Dermis blood vessel endothelial cell (primary cell): Measurements from ENCODE around the gene MSI1. TPM values are rescaled to one million over a fixed set of nuclear protein-coding genes. Genes with fewer than 3 reads are reported as not detected.
"Not testable (repeated sequence)": the region's sequence is repeated elsewhere in the genome, so short reads cannot be mapped to it uniquely, and the experiment has no call there.

Experiments used
- DNase-seq: peaks from one replicate; pipeline ENCODE4 v3.0.0; 2010
- total RNA-seq: library from RNA; depleted of rRNA; stranded (reverse); fragments of >200 nt; gene quantifications from 2 replicates; pipeline ENCODE4 v1.2.3, GENCODE V29; 2014

MSI1 gene
- total RNA-seq, 1 donor from 2014 or later: not detected

DNA sequence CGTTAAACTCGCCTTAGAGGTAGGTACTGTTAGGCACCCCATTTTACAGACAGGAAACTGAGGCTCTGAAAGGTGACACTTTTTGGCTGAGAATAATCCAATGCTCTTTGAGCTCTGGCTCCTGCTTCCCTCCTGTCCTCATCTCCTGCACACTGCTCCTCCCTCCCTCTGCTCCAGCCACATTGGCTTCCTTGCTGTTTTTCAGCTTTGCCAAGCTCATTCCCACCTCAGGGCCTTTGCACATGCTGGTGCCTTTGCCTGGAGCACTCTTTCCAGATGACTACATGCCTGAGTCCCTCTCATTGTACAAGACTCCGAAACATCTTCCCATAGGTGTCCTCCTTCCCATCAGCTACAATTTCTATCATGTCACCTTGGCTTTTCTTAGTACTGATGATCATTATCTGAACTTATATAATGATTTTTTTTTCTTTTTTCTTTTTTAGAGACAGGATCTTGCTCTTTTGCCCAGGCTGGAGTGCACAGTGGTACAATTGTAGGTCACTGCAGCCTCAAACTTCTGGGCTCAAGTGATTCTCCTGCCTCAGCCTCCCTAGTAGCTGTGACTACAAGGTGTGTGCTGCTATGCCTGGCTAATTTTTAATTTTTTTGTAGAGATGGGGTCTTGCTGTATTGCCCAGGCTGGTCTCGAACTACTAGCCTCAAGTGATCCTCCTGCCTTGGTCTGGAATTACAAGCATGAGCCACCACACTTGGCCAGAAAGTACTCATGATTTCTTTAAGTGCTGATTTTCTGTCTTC lies 15.2 kb downstream of the MSI1 start:
- no peak for DNase-seq

DNA sequence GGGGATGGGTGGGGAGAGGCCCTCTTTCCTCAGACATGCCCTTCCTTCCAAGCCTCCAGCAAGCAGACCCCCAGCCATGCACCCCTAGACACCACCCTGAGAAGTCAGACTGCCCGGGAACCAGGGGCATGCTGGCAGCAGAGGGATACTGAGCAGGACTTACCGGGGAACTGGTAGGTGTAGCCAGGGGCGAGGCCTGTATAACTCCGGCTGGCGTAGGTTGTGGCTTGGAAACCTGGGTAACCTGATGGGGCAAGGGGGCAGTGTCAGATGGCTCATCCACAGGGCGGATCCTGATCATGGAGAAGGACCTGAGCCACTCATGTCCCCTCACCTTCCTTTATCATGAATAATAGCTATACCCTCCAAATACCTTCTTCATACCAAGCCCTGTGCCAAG lies 15.8 kb downstream of the MSI1 start:
- DNase-seq: no peak

DNA sequence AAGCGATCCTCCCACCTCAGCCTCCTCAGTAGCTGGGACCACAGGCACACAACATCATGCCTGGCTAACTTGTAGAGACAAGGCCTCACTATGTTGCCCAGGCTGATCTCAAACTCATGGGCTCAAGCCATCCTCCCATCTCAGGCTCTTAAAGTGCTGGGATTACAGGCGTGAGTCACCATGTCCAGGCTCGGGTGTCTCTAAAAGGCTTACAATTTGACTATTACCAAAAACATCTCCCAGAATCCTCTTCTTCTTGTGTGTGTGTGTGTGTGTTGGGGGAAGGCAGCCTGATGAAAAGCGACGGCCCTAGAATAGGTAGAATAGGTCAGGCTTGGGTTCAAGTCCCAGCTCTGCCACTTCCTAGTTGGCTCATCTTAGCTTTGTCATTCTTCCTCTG lies 16.8 kb downstream of the MSI1 start:
- DNase-seq: no peak

DNA sequence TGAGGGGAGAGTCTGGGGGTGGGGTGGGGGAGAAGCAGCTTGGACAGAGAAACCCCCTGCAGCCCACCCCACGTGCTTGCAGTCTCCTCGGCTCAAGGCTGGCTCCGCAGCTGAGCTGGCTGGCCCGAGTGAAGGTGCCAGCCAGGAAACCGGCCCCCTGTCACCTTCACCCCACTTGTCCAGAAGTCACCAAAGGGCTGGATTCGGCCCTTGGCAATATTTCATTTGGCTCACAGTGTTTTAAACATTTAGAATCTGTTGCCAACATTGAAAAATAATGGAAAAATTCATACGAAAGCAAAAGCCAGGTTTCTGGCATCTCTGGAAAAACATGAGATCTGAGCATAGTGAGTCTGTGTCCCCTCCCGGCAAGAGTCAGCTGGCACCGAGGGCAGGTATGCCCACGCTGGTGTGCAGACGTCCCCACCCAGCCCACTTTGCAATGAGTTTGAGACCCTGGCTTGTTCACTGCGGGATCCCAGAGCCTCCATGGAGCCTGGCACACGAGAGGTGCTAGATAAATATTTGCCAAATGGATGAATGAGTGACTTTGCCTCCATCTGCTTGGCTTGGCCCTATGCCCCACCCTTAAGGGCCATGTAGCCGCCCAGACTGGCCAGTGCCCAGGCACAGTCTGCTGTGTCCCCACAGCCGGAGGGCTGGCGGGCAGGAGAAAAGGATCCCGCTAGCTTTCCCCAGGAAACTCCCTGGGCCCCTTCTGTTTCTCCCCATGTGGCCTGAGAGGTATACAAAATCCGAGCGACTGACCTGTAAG lies 18.2 kb downstream of the MSI1 start:
- no peak for DNase-seq

DNA sequence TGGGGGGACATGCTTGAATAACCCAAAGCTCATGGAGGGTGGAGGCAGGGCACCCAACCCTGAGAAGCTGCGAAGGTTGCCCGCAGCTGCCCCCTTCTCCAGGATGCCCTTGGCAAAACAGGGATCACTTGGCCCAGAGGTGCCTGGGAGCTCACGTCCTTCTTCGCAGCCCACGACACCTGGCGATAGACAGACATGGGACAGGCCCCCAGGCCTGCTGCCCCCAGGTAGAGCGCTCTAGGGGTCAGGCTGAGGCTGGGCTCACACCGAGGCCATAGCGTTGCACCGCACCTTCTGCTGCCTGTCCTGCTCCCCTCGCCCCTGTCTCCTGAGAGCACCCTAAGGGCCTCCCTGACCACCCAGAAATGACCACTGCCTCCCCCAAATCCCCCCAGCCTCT lies 21.2 kb downstream of the MSI1 start:
- no peak for DNase-seq

DNA sequence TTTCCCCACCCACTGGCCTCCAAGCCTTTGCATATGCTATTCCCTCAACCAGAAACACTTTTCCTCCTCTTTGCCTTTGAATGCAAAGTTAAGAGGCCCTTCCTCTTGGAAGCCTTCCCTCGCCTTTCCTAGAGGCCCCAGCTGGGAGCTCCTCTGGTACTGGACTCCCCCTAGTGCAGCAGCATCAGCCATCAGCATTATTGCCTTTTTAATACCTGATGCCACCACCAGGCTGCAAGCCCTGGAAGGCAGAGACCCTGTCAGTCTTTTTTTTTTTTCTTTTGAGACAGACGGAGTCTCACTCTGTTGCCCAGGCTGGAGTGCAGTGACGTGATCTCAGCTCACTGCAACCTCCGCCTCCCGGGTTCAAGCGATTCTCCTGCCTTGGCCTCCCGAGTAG lies 22.3 kb downstream of the MSI1 start:
- no peak for DNase-seq

DNA sequence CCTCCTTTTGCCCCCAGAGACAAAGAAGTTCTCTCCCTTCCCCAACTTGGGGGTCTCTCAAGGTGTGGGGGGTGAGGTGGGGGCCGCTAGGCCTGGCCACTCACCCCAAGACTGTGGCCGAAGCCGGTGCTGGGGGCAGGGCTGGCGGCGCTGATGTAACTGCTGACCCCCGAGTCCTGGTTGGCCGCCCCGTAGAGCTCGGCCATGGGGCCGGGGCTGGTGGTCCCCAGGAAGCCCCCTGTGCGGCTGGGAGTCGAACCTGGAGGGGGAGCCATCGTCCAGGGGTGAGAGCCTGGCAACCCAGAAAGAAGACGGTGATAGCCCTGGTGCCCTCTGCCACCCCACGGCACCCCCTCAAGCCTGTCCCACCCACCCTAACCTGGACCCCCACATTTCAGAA lies 22.9 kb downstream of the MSI1 start:
- no peak for DNase-seq

DNA sequence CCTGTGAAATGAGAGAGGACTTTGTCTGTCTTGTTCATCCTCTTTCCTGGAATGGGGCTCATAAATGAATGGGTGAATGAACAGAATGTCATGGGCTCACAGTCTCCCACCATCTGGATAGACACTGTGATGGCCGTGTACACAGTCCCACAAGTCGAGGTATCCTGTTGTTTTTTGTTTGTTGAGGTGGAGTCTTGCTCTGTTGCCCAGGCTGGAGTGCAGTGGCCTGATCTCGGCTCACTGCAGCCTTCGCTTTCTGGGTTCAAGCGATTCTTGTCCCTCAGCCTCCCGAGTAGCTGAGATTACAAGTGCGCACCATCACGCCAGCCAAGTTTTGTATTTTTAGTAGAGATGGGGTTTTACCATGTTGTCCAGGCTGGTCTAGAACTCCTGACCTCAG lies 25.3 kb downstream of the MSI1 start:
- no peak for DNase-seq

DNA sequence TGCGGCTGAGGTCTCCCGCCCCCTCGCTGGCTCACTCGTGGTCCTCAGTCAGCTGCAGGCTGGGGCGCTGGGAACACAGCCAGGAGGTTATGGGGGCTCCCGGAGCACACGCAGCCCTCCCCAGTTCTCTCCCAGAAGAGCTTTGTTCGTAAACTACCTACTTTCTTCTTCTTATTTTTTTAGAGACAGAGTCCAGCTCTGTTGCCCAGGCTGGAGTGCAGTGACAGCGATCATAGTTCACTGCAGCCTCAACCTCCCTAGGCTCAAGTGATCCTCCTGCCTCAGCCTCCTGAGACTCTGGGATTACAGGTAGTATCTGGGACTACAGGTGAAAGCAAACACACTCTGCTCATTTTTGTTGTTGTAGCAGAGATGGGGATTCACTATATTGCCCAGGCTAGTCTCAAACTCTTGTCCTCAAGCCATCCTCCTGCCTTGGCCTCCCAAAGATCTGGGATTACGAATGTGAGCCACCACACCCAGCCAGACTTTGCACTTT lies 25.9 kb downstream of the MSI1 start:
- no peak for DNase-seq

DNA sequence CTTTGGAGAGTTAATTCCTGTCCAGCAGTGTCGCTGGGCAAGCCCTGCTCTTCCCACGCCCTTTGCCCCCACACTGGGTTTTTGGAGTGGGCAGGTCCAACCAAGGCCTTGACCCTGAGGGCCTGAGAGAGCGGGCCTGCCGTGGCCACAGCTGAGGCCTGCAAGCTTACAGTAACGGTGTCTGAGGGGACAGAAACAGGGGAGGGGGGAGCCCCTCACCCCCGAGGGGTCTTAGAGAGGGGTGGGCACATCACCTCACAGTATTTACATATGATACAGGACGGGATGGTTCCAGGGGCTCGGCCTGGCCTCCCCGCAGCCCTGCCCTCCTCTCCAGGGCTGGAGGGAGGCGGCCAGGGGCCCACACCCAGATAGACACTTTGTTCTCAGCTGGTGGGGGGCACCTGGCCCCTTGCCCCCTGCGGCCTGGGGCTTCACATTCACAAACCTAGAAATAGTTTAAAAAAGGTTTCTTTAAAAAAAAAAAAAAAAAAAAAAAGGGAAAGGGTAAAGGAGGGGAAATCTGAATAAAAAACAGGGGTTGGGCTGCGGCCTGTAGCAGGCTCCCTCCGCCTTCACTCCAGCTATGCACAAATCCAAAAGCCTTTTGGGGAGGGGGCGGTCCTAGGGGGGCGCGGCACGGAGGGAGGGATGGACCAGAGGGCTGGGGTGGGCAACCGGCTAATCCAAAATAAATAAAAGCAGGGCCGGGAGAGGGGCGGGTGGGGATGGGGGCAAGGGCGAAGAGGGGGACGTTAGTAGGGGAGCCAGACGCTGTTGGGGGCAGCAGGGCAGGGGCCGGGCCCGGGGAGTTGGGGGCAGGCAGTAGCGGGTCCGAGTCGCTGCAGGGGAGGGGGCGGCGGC lies 26.6 kb downstream of the MSI1 start:
- DNase-seq: no peak

DNA sequence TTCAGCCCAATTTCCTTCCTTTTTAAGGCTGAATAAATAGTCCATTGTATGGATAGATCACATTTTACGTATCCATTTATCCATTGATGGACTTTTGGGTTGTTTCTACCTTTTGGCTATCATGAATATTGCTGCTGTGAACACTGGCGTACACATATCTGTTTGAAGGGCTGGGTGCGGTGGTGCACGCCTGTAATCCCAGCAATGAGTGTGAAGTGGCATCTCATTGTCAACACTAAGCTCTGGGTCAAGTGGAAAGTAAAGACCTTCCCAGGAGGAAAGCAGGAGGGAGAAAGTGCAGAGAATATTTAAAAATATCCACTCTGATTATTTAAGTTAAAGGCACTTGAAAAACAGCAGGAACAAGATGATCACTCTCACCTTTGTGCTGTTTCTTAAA lies 29.7 kb downstream of the MSI1 start:
- DNase-seq: no peak

DNA sequence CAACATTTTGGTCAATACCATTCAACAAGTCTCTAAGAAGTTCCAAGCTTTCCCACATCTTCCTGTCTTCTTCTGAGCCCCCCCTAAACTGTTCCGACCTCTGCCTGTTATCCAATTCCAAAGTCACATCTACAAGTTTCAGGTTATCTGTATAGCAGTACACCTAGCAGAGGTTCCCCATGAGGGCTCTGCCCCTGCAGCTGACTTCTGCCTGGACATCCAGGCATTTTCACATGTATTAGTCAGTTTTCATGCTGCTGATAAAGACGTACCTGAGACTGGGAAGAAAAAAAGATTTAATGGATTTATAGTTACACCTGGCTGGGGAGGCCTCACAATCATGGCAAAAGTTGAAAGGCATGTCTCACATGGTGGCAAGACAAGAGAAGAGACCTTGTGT lies 31.2 kb downstream of the MSI1 start:
- no peak for DNase-seq

DNA sequence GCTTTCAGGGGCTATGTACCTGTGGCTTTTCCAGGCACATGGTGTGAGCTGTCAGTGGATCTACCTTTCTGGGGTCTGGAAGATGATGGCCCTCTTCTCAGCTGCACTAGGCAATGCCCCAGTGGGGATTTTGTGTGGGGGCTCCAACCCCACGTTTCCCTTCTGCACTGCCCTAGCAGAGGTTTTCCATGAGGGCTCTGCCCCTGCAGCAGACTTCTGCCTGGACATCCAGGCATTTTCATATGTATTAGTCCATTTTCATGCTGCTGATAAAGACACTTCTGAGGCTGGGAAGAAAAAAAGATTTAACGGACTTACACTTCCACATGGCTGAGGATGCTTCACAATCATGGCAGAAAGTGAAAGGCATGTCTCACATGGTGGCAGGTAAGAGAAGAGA lies 32.6 kb downstream of the MSI1 start:
- not testable (repeated sequence) for DNase-seq

DNA sequence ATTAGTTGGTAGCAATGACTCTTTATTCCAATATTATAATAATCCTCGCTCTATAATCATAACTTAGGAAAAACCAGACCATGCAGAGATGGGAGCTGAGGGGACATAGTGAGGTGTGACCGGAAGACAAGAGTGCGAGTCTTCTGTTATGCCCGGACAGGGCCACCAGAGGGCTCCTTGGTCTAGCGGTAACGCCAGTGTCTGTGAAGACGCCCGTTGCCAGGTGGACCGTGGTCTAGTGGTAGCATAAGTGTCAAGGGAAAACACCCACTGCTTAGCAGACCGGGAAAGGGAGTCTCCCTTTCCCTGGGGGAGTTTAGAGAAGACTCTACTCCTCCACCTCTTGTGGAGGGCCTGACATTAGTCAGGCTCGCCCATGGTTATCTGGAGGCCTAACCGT lies 33.5 kb downstream of the MSI1 start:
- DNase-seq: peak; percentile 56

DNA sequence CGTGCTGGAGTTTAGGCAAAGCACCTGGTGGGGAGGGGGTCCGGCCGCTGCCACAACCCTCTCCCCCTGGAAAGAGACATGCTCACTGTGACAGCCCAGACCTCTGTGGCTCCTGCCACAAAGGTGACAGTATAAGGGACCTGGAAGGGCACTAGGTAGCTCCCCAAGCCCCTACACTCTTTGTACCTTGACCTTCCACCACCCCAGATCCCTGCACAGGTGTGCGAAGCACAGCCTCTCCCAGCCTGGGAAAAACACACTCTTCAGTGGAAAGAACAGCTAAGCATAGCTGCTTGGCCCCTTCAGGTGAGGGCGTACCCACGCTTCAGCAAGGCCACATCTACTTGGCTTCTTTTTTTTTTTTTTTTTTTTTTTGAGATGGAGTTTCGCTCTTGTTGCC lies 36.4 kb downstream of the MSI1 start:
- DNase-seq: no peak

DNA sequence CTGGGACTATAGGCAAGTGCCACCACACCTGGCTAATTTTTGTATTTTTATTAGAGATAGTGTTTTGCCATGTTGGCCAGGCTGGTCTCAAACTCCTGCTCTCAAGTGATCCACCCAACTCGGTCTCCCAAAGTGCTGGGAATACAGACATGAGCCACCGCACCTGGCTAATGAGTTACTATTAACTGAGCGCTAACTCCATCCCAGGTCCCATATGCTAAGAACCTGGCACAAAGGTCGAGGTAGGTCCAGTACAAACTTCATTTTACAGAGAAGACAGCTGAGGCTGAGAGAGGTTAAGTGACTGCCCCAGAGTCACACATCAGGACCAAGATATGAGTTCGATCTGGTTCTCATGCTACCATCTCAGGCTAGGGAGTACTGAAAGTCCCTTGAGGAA lies 36.9 kb downstream of the MSI1 start:
- DNase-seq: no peak

DNA sequence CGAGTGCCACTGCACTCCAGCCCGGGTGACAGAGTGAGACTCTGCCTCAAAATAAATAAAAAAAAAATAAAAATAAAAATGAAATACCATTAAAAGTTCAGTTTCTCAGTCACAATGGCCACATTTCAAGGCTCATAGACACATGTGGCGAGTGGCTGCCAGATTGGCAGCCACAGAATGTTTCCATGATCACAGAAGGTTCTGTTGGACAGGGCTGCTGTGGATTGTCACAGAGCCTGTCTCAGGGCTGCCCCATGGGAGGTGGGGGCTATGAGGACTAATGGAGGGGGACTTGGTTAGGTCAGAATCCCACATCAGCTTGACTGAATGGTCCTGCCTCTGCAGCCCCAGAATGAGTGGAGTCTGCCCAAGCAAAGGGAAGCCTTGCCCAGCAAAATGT lies 37.6 kb downstream of the MSI1 start:
- no peak for DNase-seq

DNA sequence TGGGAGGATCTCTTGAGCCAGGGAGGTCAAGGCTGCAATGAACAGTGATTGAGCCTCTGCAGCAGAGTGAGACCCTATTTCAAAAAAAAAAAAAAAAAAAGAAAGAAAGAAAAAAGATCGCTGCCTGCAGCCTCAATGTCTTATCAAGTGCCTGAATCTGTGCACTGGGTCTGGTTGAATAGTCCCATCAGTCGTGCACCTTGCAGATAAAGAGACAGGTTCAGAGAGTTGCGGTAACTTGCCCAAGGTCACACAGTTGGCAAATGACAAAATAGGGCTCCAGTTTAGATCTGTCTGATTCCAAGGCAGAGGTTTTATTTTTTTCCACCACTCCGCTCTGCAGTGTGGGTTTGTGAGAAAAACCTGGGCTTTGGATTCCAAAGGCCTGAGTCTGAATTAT lies 40.7 kb downstream of the MSI1 start:
- no peak for DNase-seq

DNA sequence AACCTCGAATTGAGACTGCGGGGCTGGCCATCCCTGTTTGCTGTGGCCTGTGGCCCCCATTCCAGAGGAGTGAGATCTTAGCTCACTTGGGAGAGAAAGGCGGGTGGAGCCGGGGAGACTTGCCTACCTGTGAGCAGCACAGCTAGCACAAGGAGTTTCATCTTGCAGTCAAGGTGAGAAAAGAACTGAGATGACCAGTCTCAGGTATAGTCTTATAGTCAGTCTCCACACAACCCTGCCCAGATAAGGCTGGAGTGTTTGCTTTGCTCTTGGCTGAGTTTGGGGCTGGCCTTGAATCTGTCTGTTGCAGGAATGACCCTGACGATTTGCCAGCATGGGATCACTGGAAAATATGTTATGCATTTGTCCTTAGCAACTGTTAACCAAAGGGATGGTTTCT lies 41.4 kb downstream of the MSI1 start, which contains the start of gene PLA2G1B:
Gene PLA2G1B (minus strand): TSS at position 187 of the 400 bp plus-strand sequence. CDS start 26 bp downstream, at position 161.
- DNase-seq: no peak

DNA sequence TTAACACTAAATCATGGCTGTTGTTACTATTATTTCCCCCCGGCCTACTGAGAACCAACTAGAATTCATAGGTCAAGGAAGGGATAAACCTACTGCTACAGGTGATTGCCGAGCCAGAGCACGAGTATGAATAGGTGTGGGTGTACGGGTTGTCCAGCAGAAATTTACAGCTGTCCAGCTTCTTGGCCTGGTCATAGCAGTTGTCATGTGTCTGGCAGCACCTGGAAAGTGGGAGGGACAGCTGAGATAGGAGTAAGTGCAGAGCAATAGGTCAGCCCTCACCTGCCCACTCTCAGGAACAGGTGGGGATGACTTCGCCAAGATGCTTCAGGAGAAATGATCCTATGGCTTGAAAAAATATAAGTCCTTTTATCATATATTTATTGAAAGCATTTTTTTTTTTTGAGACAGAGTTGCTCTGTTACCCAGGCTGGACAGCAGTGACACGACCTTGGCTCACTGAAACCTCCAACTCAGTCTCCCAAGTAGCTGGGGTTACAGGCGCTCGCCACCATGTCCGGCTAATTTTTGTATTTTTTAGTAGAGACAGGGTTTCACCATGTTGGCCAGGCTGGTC lies 44.0 kb downstream of the MSI1 start:
- DNase-seq: no peak

DNA sequence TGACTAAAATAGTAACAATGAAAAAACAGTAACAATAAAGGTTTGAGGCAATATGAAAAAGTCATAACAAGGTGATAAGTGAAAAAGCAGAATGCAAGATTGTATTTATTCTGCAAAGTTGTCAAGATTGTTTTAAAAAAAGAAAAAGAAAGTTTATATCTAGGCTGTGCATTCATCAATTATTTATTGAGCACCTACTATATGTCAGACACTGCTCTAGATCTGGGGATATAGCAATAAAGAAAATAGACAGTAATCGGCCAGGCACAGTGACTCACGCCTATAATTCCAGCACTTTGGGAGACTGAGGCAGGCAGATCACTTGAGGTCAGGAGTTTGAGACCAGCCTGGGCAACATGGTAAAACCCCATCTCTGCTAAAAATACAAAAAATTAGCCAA lies 45.2 kb downstream of the MSI1 start:
- DNase-seq: no peak

DNA sequence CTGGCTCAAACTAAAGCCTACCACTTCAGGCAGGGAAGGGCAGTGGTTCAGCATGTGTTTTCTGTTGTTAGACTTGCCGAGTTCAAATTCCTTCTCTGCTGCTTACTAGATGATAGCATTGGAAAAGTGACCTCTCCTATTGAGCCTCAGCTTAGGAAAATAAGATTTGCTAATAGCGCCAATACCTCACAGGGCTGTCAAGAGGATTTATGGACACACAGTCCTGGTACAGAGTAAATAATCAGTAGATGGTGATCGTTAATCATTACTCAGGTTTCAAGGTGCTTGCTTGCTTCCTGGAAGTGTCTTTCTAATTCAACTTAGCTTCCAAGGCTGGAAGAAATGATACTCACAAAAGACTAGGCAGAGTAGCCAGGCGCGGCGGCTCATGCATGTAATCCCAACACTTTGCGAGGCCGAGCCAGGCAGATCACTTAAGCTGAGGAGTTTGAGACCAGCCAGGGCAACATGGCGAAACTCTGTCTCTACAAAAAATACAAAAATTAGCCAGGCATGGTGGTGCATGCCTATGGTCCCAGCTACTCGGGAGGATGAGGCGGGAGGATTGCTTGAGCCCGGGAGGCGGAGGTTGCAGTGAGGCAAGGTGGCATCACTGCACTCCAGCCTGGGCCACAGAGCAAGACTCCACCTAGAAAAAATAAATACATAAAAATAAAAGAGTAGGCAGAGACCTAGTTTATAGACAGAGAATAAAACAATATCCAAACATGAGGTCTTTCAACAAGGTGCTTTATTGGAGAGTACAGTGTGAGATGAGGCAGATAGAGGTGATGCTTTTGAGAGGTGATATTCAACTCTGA lies 47.4 kb downstream of the MSI1 start:
- DNase-seq: no peak
